ENCODE results near the gene SNTA1.
"Not testable (repeated sequence)": the region's sequence is repeated elsewhere in the genome, so short reads cannot be mapped to it uniquely, and the experiment has no call there.

The SNTA1 gene

DNA sequence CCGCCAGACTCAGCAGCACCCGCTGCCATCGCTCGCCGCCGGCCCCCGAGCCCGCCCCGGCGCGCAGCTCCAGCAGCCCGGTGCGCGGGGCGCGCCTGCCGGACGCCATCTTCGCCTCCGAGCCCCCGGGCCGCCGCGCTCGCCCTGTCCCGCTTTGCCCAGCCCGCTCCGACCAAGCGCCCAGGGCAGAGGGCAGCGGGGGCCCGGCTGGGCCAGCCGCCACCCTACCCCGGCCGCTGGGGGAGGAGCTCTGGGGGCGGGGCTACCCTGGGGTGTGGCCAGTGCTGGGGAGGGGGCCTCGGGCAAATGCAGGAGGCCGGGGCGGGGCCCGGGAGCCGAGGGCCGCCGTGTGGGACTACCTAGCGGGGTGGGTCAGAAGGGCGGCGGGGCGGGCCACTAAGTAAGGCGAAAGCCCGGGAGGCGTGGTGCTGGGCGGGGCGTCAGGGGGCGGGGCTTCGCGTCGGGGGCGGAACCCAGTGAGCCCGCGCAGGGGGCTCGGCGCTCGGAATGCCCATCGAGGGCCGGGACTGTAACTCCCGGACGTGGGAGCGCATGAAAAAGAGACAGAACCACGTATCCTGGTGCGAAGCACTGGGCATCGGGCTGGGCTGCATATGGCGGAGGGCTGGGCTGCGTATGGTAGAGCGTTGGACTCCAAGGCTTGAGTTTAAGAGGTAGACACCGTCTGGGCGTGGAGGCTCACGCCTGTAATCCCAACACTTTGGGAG lies at the start of gene SNTA1:
Gene SNTA1 (minus strand): TSS at position 252 of the 728 bp plus-strand sequence. CDS start 143 bp downstream, at position 109.
- DNase-seq: peak; percentile 92

DNA sequence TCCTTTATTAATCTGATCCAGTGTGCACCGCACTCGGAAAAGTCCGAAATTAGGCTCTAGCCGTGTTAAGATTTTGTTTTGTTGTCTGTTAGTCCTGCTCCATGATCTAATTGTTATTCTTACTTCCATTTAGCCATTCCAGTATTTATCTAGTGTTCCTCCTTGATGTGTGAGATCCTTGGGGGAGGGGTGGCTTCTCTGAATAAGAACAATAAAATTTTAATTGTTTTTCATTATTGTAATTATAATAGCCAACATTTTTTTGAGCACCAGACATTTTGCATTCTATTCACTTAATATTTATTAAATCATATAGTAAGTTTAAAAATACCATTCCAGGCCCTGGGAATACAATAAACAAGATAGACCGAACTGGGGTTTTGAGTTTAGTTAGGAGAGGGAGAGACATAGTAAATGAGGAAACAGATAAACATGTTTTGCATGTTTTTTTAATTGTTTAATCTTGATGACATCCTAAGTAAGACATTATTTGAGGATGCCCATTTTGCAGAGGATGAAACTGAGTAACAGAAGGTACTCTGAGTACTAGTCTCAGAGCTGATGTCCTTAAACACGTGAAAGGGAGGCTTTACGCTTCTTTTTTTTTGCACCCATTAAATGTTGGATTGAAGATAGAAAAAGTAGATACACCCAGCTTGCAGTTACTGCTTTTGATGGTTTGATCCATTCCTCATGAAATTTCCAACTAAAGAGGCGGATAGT lies 47.5 kb upstream of the SNTA1 start:
- DNase-seq: no peak

DNA sequence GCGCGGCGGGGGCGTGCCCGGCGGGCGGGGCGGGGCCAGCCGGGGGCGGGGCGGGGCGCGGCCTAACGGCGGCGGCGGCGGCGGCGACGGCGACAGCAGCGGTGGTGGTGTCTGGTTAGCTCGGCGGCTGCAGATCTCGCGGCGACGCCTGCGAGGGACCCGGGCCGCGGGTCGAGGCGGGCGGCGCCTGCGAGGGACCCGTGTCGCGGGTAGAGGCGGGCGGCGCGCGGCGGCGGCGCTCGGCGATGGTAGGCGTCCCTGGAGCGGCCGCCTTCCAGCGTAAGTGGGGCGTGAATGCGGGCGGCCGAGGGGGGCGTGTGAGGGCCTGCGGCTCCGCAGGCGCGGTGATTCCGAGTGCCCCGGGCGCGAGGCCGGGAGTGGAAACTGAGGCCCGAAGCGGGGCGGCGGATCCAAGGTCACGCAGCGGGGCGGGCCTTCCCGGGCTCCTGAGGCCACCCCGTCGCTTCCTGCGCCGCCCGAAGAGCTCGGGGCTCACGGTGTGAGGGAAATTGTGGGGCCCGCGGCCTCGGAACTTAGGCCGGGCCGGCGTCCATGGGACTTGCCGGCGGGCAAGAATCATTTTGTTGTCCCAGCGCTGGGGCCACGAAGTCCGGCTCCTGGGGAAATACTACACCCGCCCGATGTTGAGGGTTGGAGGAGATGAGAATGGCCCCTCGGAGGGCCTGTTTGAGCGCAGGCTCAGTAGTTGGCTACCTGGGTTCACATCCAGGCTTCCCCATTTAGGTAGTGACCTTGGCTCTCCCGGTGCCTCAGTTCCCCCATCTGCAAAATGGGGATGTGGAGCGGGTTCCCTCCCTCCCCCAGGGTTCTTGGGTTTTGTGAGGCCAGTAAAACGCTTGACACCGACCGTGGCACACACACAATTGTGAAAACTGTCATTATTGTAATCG lies 46.7 kb upstream of the SNTA1 start, which contains the start of gene CBFA2T2:
Gene CBFA2T2 (plus strand): TSS at position 74 of the 911 bp plus-strand sequence. CDS start 172 bp downstream, at position 246.
- no peak for DNase-seq

GRCh38 chr20:33489495-33490022 lies 46.0 kb upstream of the SNTA1 start:
- peak; percentile 99 for DNase-seq

GRCh38 chr20:33488661-33489494 lies 45.3 kb upstream of the SNTA1 start:
- DNase-seq: not testable (repeated sequence)

- no peak for DNase-seq
Observed at GRCh38 chr20:33488201-33488600, 44.6 kb upstream of the SNTA1 start.

- DNase-seq: not testable (repeated sequence)
Observed at GRCh38 chr20:33483186-33483585, 39.6 kb upstream of the SNTA1 start.

DNA sequence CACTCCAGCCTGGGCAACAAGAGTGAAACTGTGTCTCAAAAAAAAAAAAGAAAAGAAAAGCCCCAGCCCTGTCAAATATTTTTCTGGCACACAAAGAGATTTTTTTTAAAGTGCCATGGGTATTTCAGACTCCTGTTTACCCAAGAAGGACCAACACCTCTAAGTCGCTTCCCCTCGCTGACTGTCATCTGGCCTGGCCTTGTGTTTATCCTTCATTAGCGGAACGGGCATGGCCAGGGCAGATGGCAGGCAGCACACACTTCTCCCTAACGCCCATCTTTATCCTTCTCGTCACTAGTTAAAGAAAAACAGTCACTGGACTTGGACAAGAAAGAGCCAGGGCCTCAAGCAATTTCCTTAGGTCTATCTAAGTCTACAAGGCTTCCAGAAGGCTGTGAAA lies 39.0 kb upstream of the SNTA1 start:
- DNase-seq: no peak

- no peak for DNase-seq
Observed at GRCh38 chr20:33481431-33481941, 37.9 kb upstream of the SNTA1 start.

DNA sequence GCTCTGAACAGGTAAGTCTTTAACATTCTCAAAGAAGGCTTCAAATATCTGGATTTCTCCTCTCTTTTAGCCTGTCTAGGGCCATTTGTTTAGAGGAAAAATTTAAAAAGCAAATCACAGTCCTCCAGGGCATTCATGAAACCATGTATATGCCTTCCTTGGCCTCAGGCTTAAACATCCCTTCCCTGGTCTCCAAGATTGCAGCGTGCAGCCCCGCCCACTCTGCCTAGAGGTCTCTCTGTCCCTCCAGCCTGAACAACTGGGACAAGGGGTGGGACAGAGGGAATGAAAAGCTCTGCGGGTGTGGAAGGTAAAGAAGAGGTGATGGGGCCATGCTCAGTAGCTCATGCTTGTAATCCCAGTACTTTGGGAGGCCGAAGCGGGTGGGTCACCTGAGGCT lies 36.5 kb upstream of the SNTA1 start:
- no peak for DNase-seq

GRCh38 chr20:33477386-33478234 lies 34.0 kb upstream of the SNTA1 start:
- DNase-seq: no peak

DNA sequence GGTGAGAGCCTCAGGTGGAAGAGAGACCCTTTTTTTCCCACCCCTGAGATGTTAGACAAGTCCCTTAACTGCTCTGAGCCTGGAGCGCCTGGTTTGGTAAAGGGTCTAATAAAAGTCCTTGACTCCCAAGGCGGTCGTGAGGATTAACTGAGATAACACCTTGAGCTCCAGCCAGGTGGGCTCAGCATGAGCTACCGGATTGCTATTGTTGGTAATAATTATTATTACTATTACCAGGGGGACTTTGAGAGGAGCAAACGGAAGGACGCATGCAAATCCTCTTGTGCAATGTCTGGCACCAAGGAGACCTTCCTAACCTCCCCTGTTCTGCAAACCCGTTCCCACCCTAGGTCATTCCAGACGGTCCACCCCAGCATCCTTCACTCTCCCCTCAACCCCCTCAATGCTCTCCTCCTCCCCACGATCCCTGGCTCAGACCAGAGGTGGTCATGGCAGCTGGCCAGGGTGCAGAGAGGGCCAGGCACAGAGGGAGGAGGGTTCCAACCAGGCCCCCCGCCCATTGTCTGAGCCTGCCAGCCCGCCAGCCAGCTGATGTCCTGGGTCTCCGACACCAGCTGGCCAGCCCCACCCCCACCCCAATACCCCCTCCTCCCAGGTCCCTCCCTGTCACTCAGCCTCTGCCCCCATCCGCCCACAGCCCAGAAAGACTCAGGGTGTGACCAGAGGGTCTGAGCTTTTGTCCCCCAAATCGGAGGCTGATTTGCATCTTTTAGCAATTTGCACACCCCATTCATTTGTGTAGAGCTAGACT lies 32.0 kb upstream of the SNTA1 start:
- no peak for DNase-seq

GRCh38 chr20:33474963-33475362 lies 31.4 kb upstream of the SNTA1 start:
- DNase-seq: no peak

- no peak for DNase-seq
Observed at GRCh38 chr20:33474097-33474873, 30.7 kb upstream of the SNTA1 start.

- no peak for DNase-seq
Observed at GRCh38 chr20:33472868-33473435, 29.4 kb upstream of the SNTA1 start.

- DNase-seq: no peak
Observed at GRCh38 chr20:33470866-33471265, 27.3 kb upstream of the SNTA1 start.

GRCh38 chr20:33470457-33470856 lies 26.9 kb upstream of the SNTA1 start:
- DNase-seq: no peak

DNA sequence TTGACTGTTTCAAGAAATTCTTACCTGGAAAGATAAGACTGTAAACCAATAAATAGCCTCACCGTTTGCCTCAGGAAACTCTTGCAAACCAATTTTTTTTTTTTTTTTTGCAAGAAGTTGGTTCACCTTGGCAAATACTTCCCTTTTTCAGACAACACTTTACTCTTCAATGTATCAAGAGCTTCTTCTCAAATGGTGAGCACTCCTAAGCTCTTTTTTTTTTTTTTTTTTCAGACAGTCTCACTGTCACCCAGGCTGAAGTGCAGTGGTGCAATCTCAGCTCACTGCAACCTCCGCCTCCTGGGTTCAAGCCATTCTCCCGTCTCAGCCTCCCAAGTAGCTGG lies 22.7 kb upstream of the SNTA1 start:
- DNase-seq: no peak

All from activated naive CD4-positive, alpha-beta T cell treated with Interleukin-2 at 50 U/mL for 16 hours (primary cell).